GM12872 (cell line): ENCODE data around the gene PDE6H.

Source experiments
- CTCF ChIP-seq: IDR thresholded peaks from 3 replicates; pipeline ENCODE4 v1.5.1; 2011; ENCODE audit warnings: low read depth, mild to moderate bottlenecking, low read length, moderate library complexity; ENCODE audit not compliant: insufficient read depth

PDE6H gene

DNA sequence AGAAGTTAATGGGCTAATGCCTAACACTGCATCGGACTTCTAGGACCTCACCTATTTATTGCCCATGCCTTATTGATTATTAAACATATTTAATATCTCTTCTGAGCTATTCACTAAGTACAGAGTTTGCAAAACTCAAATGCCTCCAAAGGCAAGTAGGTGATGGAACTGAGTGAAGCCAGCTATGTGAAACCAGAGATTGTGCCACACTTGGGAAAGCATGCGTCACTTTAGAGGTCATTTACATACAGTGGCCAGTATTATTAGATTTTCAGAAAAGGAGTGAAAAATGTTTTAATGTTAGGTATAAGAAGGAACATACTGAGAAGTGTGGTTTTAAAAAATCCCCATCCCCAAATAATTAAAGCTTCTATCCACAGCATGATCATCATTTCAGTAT, 27.7 kb downstream of the PDE6H start:
- TF ChIP-seq CTCF = no peak

GRCh38 chr12:15001733-15002382, 29.0 kb downstream of the PDE6H start:
- TF ChIP-seq CTCF = no peak

DNA sequence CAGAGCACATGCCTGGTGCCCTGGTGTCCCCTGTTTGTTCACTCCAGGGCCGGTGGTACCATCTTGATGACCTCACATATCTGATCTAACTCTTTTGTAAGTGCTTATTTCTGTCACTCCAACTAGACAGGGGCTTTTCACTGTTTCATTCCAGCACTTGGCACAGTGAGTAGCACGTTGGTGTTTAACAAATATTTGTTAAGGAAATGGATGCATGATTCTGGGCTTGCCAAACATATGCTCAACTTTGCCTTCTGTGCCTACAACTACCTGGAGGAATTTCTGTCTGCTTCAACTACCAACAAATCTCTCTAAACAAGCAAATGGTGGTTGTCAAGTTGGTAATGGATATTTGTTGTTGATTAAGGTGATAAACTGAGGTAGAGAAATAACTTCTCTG, 31.6 kb downstream of the PDE6H start:
- no peak for TF ChIP-seq CTCF

GRCh38 chr12:15005064-15005463, 32.2 kb downstream of the PDE6H start:
- no peak for TF ChIP-seq CTCF

DNA sequence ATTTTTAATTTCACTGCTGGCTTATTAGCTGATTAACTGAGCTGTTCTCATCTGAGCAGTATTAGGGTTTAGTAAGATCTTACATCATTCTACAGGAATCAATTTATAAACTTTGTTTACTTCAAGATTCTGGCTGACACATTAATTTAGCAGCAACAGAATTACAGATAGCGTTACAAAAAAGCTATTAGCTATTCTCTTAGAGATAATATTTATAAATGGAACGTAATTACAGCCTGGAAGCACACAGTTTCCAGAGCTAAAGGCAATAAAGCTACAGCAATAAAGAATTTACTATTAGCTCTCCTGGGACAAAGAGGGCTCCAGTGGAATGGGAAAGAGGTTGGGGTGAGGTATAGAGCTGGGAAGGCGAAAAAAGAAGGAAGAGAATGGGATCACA, 34.7 kb downstream of the PDE6H start:
- TF ChIP-seq CTCF = no peak

GRCh38 chr12:15011162-15011561, 38.3 kb downstream of the PDE6H start:
- peak; percentile 27; the same call in 1 of the 3 replicates for TF ChIP-seq CTCF

DNA sequence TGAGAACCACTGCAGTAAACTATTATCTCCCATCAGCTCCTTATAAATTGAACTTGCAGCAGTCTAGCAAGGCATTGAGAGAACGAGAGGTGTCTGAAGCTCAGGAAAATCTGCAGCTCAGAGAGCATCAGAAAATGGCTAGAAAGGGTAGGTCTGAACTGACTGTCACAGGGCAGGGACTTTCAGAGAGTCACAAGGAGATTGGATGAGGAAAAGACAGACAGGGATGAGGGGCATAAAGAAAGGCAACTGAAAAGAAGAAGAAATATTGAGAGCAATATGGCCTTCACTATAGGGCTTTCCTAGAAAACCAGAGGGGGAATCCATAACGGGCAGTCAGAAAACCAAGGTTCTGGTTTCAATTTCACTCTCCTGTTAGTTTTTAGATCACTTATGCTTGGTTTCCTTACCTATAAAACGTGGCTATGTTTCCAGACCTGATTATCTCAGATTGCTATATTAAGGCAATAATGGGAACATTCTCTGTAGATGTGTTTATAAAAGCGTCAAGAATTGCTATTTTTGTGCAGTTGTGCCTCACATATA, 40.9 kb downstream of the PDE6H start:
- no peak for TF ChIP-seq CTCF
